IMR-90 (cell line): ENCODE data around the gene MS4A15. TPM values are rescaled to one million over a fixed set of nuclear protein-coding genes. Genes with fewer than 3 reads are reported as not detected.

Experiments used
- ATAC-seq: fragments of 200-7000 bp; cut with Tn5 transposase; 2 replicates; pipeline ENCODE4 v1.9.1; 2020; ENCODE audit warnings: low read depth, mild to moderate bottlenecking, moderate library complexity
- BruUV-seq: library from RNA; stranded (reverse); fragments of 400-500 nt; replicated peaks from 2 replicates; lab custom pipeline; 2021; lab: Mats Ljungman, UMichigan
- CTCF ChIA-PET: fragments of 300-600 bp; formaldehyde crosslinking; extraction: SDS; loops from one replicate; lab custom pipeline; 2021; ENCODE audit warnings: antibody characterized with exemption; lab: Yijun Ruan, JAX
- POLR2A ChIA-PET: fragments of 300-600 bp; sonication (Branson Sonifier 250); formaldehyde crosslinking; loops from one replicate; lab custom pipeline; 2022; ENCODE audit warnings: antibody characterized with exemption; ENCODE audit not compliant: unreplicated experiment; lab: Charles Lee
- DNase-seq: peaks from one replicate; pipeline ENCODE4 v3.0.0; 2013
- H2AFZ ChIP-seq: replicated peaks from 2 replicates; pipeline ENCODE3; 2013; ENCODE audit warnings: low read length, mild to moderate bottlenecking; ENCODE audit not compliant: poor library complexity
- H2AK5ac ChIP-seq: 2 replicates; pipeline ENCODE4 v1.6.1; 2013; ENCODE audit warnings: low read depth, low read length, inconsistent platforms
- H2AK9ac ChIP-seq: replicated peaks from 2 replicates; pipeline ENCODE3; 2013; ENCODE audit warnings: mild to moderate bottlenecking, low read depth, low read length, moderate library complexity; ENCODE audit not compliant: poor library complexity
- H2BK120ac ChIP-seq: 2 replicates; pipeline ENCODE4 v1.6.1; 2013; ENCODE audit warnings: low read depth, low read length, inconsistent platforms
- H2BK15ac ChIP-seq: 3 replicates; pipeline ENCODE4 v1.6.1; 2013; ENCODE audit warnings: low read depth, low read length, inconsistent platforms
- H2BK20ac ChIP-seq: 2 replicates; pipeline ENCODE4 v1.6.1; 2013; ENCODE audit warnings: low read depth, mild to moderate bottlenecking, inconsistent platforms, low read length, moderate library complexity
- H2BK5ac ChIP-seq: 2 replicates; pipeline ENCODE4 v1.6.1; 2013; ENCODE audit warnings: mild to moderate bottlenecking, low read depth, low read length, inconsistent platforms; ENCODE audit not compliant: poor library complexity, severe bottlenecking
- H3K14ac ChIP-seq: replicated peaks from 2 replicates; pipeline ENCODE4 v1.6.1; 2013; ENCODE audit warnings: low read depth, low read length, inconsistent platforms
- H3K18ac ChIP-seq: 2 replicates; pipeline ENCODE4 v1.6.1; 2013; ENCODE audit warnings: low read depth, low read length, control low read depth
- H3K23ac ChIP-seq: 2 replicates; pipeline ENCODE4 v1.6.1; 2013; ENCODE audit warnings: low read depth, low read length, inconsistent platforms
- H3K27ac ChIP-seq: 2 replicates; pipeline ENCODE4 v1.5.1; 2013; ENCODE audit warnings: mild to moderate bottlenecking, control low read depth, low read length; ENCODE audit not compliant: insufficient read depth
- H3K27me3 ChIP-seq: 2 replicates; pipeline ENCODE4 v1.6.1; 2013; ENCODE audit warnings: low read length; ENCODE audit not compliant: control insufficient read depth, insufficient read depth
- H3K36me3 ChIP-seq: 2 replicates; pipeline ENCODE4 v1.6.1; 2013; ENCODE audit warnings: low read length, mixed read lengths; ENCODE audit not compliant: control insufficient read depth, insufficient read depth
- H3K4ac ChIP-seq: 2 replicates; pipeline ENCODE4 v1.6.1; 2013; ENCODE audit warnings: low read depth, low read length, inconsistent platforms
- H3K4me1 ChIP-seq: 2 replicates; pipeline ENCODE4 v1.6.1; 2013; ENCODE audit warnings: low read length, mixed read lengths; ENCODE audit not compliant: control insufficient read depth, insufficient read depth
- H3K4me2 ChIP-seq: 2 replicates; pipeline ENCODE4 v1.6.1; 2013; ENCODE audit warnings: low read depth, mild to moderate bottlenecking, control low read depth, low read length, moderate library complexity
- H3K4me3 ChIP-seq: 2 replicates; pipeline ENCODE4 v1.5.1; 2013; ENCODE audit warnings: low read depth, mild to moderate bottlenecking, control low read depth, low read length, moderate library complexity; ENCODE audit not compliant: insufficient read depth
- H3K56ac ChIP-seq: 2 replicates; pipeline ENCODE4 v1.6.1; 2013; ENCODE audit warnings: low read length, inconsistent platforms; ENCODE audit not compliant: insufficient read depth; ENCODE audit errors: extremely low read depth
- H3K79me1 ChIP-seq, 2 experiments: 2 replicates each; pipeline ENCODE4 v1.6.1; 2013; ENCODE audit warnings: low read length in 2 of 2, inconsistent platforms in 1 of 2, low read depth in 1 of 2
- H3K9ac ChIP-seq: 2 replicates; pipeline ENCODE4 v1.6.1; 2013; ENCODE audit warnings: low read depth, low read length, control low read depth
- H3K9me1 ChIP-seq: 2 replicates; pipeline ENCODE4 v1.6.1; 2013; ENCODE audit warnings: low read length, inconsistent platforms; ENCODE audit not compliant: insufficient read depth
- H3K9me3 ChIP-seq: 2 replicates; pipeline ENCODE4 v1.6.1; 2013; ENCODE audit warnings: low read length; ENCODE audit not compliant: control insufficient read depth, insufficient read depth
- H4K20me1 ChIP-seq: 2 replicates; pipeline ENCODE4 v1.6.1; 2013; ENCODE audit warnings: low read length, inconsistent platforms; ENCODE audit not compliant: insufficient read depth
- H4K5ac ChIP-seq: 2 replicates; pipeline ENCODE4 v1.6.1; 2013; ENCODE audit warnings: mild to moderate bottlenecking, low read depth, low read length, control low read depth
- H4K8ac ChIP-seq, 2 experiments: 2 replicates each; pipeline ENCODE4 v1.6.1; 2013; ENCODE audit warnings: low read depth in 2 of 2, low read length in 2 of 2, control low read depth in 1 of 2, inconsistent platforms in 1 of 2
- H4K91ac ChIP-seq: 2 replicates; pipeline ENCODE4 v1.6.1; 2013; ENCODE audit warnings: low read depth, low read length, inconsistent platforms; ENCODE audit not compliant: insufficient read depth
- BHLHE40 ChIP-seq: fragments of 150-350 bp; IDR thresholded peaks from 2 replicates; pipeline ENCODE4 v1.6.1; 2016; ENCODE audit warnings: mild to moderate bottlenecking, low read depth, low read length
- CEBPB ChIP-seq: IDR thresholded peaks from 2 replicates; pipeline ENCODE4 v1.6.1; 2012; ENCODE audit warnings: low read depth, low read length, improper control_type of control experiment
- CHD1 ChIP-seq: IDR thresholded peaks from 2 replicates; pipeline ENCODE4 v1.6.1; 2012; ENCODE audit warnings: low read depth, low read length, improper control_type of control experiment
- FOS ChIP-seq: fragments of 150-350 bp; IDR thresholded peaks from 2 replicates; pipeline ENCODE4 v1.6.1; 2016; ENCODE audit warnings: low read depth, low read length
- MAFK ChIP-seq: IDR thresholded peaks from 2 replicates; pipeline ENCODE4 v1.6.1; 2012; ENCODE audit warnings: low read depth, low read length, improper control_type of control experiment
- MAZ ChIP-seq: IDR thresholded peaks from 2 replicates; pipeline ENCODE4 v1.6.1; 2012; ENCODE audit warnings: low read depth, mild to moderate bottlenecking, low read length, improper control_type of control experiment, moderate library complexity, borderline replicate concordance
- MXI1 ChIP-seq: IDR thresholded peaks from 2 replicates; pipeline ENCODE4 v1.6.1; 2012; ENCODE audit warnings: low read depth, mild to moderate bottlenecking, low read length, moderate library complexity, borderline replicate concordance
- NFE2L2 ChIP-seq: fragments of 150-350 bp; IDR thresholded peaks from 2 replicates; pipeline ENCODE4 v1.6.1; 2016; ENCODE audit warnings: low read depth, mild to moderate bottlenecking, low read length
- POLR2A ChIP-seq: IDR thresholded peaks from 2 replicates; pipeline ENCODE4 v1.6.1; 2012; ENCODE audit warnings: mild to moderate bottlenecking, low read depth, low read length
- RAD21 ChIP-seq: IDR thresholded peaks from 2 replicates; pipeline ENCODE4 v1.6.1; 2012; ENCODE audit warnings: low read length, improper control_type of control experiment
- RCOR1 ChIP-seq: IDR thresholded peaks from 2 replicates; pipeline ENCODE4 v1.6.1; 2012; ENCODE audit warnings: mild to moderate bottlenecking, low read length, improper control_type of control experiment; ENCODE audit not compliant: insufficient replicate concordance
- RFX5 ChIP-seq: IDR thresholded peaks from 2 replicates; pipeline ENCODE4 v1.8.0; 2012; ENCODE audit warnings: low read depth, mild to moderate bottlenecking, low read length, moderate library complexity
- SMC3 ChIP-seq: fragments of 150-350 bp; IDR thresholded peaks from 2 replicates; pipeline ENCODE4 v1.6.1; 2016; ENCODE audit warnings: low read depth, mild to moderate bottlenecking, antibody characterized with exemption, low read length, moderate library complexity
- USF2 ChIP-seq: fragments of 150-350 bp; IDR thresholded peaks from 2 replicates; pipeline ENCODE4 v1.6.1; 2017; ENCODE audit warnings: mild to moderate bottlenecking, antibody characterized with exemption, low read length, low read depth
- dilution Hi-C: fragments of 300-500 bp; cut with HindIII; formaldehyde crosslinking; loops from one replicate; pipeline ENCODE4 v1.14.3; 2018; ENCODE audit warnings: low sequenced_read_pairs; ENCODE audit not compliant: unreplicated experiment
- in situ Hi-C: fragments of 300-500 bp; cut with MboI; formaldehyde crosslinking; loops from 3 replicates; pipeline ENCODE4 v1.14.3; 2019; ENCODE audit warnings: low sequenced_read_pairs, inconsistent platforms, mixed read lengths
- intact Hi-C: fragments of 100-400 bp; cut with micrococcal nuclease; formaldehyde crosslinking; loops from 2 replicates; pipeline ENCODE4 v1.10.0; 2022
- polyA plus RNA-seq, 3 experiments: library from polyadenylated mRNA; depleted of rRNA; stranded (reverse); fragments of >200 nt; gene quantifications; 2 replicates each; pipeline ENCODE4 v1.2.3, GENCODE V29; 2012; ENCODE audit warnings: low replicate concordance in 1 of 3
- total RNA-seq: library from RNA; depleted of rRNA; stranded (reverse); fragments of >200 nt; gene quantifications from 2 replicates; pipeline ENCODE4 v1.2.3, GENCODE V29; 2012
- TF ChIP-seq, protein P1 (sequence below): fragments of 150-350 bp; IDR thresholded peaks from 2 replicates; pipeline ENCODE4 v1.6.1; 2016; ENCODE audit warnings: low read depth, mild to moderate bottlenecking, low read length, moderate library complexity, borderline replicate concordance
- TF ChIP-seq, protein P2 (sequence below): conservative IDR thresholded peaks from 2 replicates; pipeline ENCODE4 v1.5.1; 2012; ENCODE audit warnings: mild to moderate bottlenecking, low read depth, low read length, improper control_type of control experiment

Gene MS4A15
- total and polyA plus RNA-seq, 2 of the 4 experiments (the other 2 are of a cell fraction), result not detected

- no peak overlapping the region for H2AK9ac ChIP-seq
- no peak overlapping the region for H2AK5ac ChIP-seq
- H3K9me3 ChIP-seq, result no peaks in the 10 kb centered on the region
- no peak overlapping the region for H3K27ac ChIP-seq
- DNase-seq, result no peak
- H3K23ac ChIP-seq, result no peak overlapping the region
- H4K20me1 ChIP-seq, result no peaks in the 10 kb centered on the region
- TF ChIP-seq POLR2A, result no peak
- TF ChIP-seq FOS, result no peak
- TF ChIP-seq RFX5, result no peak
- no peak for TF ChIP-seq MAFK
- no peak for TF ChIP-seq CEBPB
- no peak for TF ChIP-seq NFE2L2
- TF ChIP-seq, protein P1, sequence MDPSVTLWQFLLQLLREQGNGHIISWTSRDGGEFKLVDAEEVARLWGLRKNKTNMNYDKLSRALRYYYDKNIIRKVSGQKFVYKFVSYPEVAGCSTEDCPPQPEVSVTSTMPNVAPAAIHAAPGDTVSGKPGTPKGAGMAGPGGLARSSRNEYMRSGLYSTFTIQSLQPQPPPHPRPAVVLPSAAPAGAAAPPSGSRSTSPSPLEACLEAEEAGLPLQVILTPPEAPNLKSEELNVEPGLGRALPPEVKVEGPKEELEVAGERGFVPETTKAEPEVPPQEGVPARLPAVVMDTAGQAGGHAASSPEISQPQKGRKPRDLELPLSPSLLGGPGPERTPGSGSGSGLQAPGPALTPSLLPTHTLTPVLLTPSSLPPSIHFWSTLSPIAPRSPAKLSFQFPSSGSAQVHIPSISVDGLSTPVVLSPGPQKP, result no peak
- no peak for TF ChIP-seq RAD21
- TF ChIP-seq, protein P2, sequence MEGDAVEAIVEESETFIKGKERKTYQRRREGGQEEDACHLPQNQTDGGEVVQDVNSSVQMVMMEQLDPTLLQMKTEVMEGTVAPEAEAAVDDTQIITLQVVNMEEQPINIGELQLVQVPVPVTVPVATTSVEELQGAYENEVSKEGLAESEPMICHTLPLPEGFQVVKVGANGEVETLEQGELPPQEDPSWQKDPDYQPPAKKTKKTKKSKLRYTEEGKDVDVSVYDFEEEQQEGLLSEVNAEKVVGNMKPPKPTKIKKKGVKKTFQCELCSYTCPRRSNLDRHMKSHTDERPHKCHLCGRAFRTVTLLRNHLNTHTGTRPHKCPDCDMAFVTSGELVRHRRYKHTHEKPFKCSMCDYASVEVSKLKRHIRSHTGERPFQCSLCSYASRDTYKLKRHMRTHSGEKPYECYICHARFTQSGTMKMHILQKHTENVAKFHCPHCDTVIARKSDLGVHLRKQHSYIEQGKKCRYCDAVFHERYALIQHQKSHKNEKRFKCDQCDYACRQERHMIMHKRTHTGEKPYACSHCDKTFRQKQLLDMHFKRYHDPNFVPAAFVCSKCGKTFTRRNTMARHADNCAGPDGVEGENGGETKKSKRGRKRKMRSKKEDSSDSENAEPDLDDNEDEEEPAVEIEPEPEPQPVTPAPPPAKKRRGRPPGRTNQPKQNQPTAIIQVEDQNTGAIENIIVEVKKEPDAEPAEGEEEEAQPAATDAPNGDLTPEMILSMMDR, result no peak
- TF ChIP-seq CHD1, result no peak
- TF ChIP-seq BHLHE40, result no peak
- no peak for TF ChIP-seq RCOR1
- no peak for TF ChIP-seq SMC3
- no peak for TF ChIP-seq MAZ
- no peak for TF ChIP-seq USF2
- TF ChIP-seq MXI1, result no peak
- ChIA-PET POLR2A (no interaction called here), CTCF (interaction anchor here (0.7 kb wide), 1 partner anchor 18 kb away, joined by 3 read pairs; no protein-coding TSS in a partner anchor)
- H2AFZ ChIP-seq, result no peak overlapping the region
- H4K8ac ChIP-seq, result no peak overlapping the region
- no peak overlapping the region for H3K9ac ChIP-seq
- H3K36me3 ChIP-seq, result no peaks in the 10 kb centered on the region
- H2BK5ac ChIP-seq, result no peak overlapping the region
- in situ Hi-C loops, result no loop called here
- no peak for ATAC-seq
- peaks cover 5% of the 10 kb centered on the region; the same call in 1 of the 2 replicates for H3K9me1 ChIP-seq
- no peaks in the 10 kb centered on the region for H3K79me1 ChIP-seq
- no peak overlapping the region for H3K18ac ChIP-seq
- H3K14ac ChIP-seq, result no peak overlapping the region
- no peak overlapping the region for H2BK120ac ChIP-seq
- no peak overlapping the region for H3K4me2 ChIP-seq
- no peaks in the 10 kb centered on the region; the same call in 1 of the 2 replicates for H3K4me1 ChIP-seq
- dilution Hi-C loops, result no loop called here
- H3K4ac ChIP-seq, result no peak overlapping the region
- H3K4me3 ChIP-seq, result no peak overlapping the region
- H4K5ac ChIP-seq, result no peak overlapping the region
- no peak overlapping the region for H3K56ac ChIP-seq
- H4K91ac ChIP-seq, result no peak overlapping the region
- no peak overlapping the region for H2BK20ac ChIP-seq
- peaks cover 31% of the 10 kb centered on the region for H3K27me3 ChIP-seq
- BruUV-seq, result no TSS peak
- intact Hi-C loops, result no loop called here
- no peak overlapping the region for H2BK15ac ChIP-seq
Observed at GRCh38 chr11:60780774-60781173, 24.1 kb downstream of the MS4A15 start.
